Measurements from ENCODE around the gene POGLUT2.

- no peak for TF ChIP-seq CTCF (IDR thresholded peaks at IDR 0.05; ENCODE audit: low read depth, low read length)
- no peak for TF ChIP-seq POLR2A (IDR thresholded peaks at IDR 0.05; ENCODE audit: extremely low read depth, insufficient read length)
Observed at GRCh38 chr13:102757006-102757405, 41.8 kb downstream of the POGLUT2 start.
